GM23338 (cell line): ENCODE measurements around the gene ZBP1.

ENCODE experiments used
- CREB1 ChIP-seq: fragments of 250-450 bp; sonication (Bioruptor Pico); IDR thresholded peaks from 2 replicates; pipeline ENCODE4 v1.5.0; 2020; ENCODE audit warnings: low read depth, mild to moderate bottlenecking, moderate library complexity
- EZH2 ChIP-seq: fragments of 200-600 bp; sonication (generic); IDR thresholded peaks from one replicate; pipeline ENCODE4 v1.8.0; 2017; ENCODE audit warnings: antibody characterized with exemption, mild to moderate bottlenecking, low read depth; ENCODE audit not compliant: unreplicated experiment
- EZH2phosphoT487 ChIP-seq: fragments of 200-600 bp; sonication (generic); IDR thresholded peaks from one replicate; pipeline ENCODE4 v1.8.1; 2018; ENCODE audit warnings: antibody characterized with exemption; ENCODE audit not compliant: unreplicated experiment
- POLR2AphosphoS5 ChIP-seq: IDR thresholded peaks from 2 replicates; pipeline ENCODE4 v1.6.1; 2016; ENCODE audit warnings: antibody characterized with exemption, low read depth
- ZNF331 ChIP-seq: fragments of 250-450 bp; sonication (Bioruptor Pico); IDR thresholded peaks from 2 replicates; pipeline ENCODE4 v1.5.0; 2020; ENCODE audit warnings: low read depth, mild to moderate bottlenecking, moderate library complexity
- TF ChIP-seq, protein P1 (sequence below), 2 experiments: fragments of 200-600 bp in 1 of 2; sonication (generic) in 1 of 2; conservative IDR thresholded peaks; 2 replicates each; pipeline versions ENCODE4 v1.5.1 to v1.6.1; 2016 to 2017; ENCODE audit warnings: antibody characterized with exemption in 2 of 2, low read depth in 2 of 2, mild to moderate bottlenecking in 2 of 2, moderate library complexity in 1 of 2
- TF ChIP-seq, protein P2 (sequence below): IDR thresholded peaks from one replicate; pipeline ENCODE4 v1.6.1; 2018; ENCODE audit warnings: antibody characterized with exemption; ENCODE audit not compliant: unreplicated experiment
- TF ChIP-seq, protein P3 (sequence below): IDR thresholded peaks from 2 replicates; pipeline ENCODE4 v1.6.1; 2016; ENCODE audit warnings: antibody characterized with exemption

DNA sequence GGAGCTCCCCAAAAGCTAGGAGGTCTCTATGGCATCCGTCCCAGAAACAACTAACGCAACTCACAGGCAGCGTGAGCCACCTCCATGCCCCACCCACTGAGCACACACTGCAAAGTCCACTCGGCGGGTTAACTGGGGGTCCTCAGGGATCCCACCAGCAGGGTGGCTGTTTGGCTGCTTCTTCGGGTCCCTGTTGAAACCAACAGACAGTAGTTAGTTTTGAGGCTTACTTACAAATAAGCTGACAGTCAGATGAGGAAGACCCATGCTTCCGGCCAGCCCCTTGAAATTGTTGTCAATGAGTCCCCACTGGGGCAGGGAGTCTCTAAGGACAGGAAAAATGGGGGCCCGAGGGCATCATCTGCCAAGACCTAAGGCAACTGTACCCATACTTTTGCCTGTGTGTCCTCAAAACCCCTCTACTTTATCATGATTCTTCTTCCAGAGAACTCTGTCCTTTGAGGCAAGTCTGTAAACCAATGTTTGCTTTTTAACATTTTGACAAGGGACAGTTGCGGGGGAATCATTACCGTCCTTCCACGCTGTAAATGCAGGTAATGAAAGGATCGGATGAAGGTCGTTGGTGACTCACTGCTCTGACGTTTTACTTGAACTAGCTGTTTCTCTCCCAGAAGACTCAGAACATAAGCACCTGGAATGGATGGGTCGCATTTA, 61.5 kb downstream of the ZBP1 start:
- TF ChIP-seq, protein P1, sequence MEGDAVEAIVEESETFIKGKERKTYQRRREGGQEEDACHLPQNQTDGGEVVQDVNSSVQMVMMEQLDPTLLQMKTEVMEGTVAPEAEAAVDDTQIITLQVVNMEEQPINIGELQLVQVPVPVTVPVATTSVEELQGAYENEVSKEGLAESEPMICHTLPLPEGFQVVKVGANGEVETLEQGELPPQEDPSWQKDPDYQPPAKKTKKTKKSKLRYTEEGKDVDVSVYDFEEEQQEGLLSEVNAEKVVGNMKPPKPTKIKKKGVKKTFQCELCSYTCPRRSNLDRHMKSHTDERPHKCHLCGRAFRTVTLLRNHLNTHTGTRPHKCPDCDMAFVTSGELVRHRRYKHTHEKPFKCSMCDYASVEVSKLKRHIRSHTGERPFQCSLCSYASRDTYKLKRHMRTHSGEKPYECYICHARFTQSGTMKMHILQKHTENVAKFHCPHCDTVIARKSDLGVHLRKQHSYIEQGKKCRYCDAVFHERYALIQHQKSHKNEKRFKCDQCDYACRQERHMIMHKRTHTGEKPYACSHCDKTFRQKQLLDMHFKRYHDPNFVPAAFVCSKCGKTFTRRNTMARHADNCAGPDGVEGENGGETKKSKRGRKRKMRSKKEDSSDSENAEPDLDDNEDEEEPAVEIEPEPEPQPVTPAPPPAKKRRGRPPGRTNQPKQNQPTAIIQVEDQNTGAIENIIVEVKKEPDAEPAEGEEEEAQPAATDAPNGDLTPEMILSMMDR (conservative IDR thresholded peaks at IDR 0.05; ENCODE audit: low read depth in 2 of 2) = no peak
- TF ChIP-seq, protein P2, sequence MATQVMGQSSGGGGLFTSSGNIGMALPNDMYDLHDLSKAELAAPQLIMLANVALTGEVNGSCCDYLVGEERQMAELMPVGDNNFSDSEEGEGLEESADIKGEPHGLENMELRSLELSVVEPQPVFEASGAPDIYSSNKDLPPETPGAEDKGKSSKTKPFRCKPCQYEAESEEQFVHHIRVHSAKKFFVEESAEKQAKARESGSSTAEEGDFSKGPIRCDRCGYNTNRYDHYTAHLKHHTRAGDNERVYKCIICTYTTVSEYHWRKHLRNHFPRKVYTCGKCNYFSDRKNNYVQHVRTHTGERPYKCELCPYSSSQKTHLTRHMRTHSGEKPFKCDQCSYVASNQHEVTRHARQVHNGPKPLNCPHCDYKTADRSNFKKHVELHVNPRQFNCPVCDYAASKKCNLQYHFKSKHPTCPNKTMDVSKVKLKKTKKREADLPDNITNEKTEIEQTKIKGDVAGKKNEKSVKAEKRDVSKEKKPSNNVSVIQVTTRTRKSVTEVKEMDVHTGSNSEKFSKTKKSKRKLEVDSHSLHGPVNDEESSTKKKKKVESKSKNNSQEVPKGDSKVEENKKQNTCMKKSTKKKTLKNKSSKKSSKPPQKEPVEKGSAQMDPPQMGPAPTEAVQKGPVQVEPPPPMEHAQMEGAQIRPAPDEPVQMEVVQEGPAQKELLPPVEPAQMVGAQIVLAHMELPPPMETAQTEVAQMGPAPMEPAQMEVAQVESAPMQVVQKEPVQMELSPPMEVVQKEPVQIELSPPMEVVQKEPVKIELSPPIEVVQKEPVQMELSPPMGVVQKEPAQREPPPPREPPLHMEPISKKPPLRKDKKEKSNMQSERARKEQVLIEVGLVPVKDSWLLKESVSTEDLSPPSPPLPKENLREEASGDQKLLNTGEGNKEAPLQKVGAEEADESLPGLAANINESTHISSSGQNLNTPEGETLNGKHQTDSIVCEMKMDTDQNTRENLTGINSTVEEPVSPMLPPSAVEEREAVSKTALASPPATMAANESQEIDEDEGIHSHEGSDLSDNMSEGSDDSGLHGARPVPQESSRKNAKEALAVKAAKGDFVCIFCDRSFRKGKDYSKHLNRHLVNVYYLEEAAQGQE = no peak
- TF ChIP-seq EZH2phosphoT487 (no peak), ZNF331 (CRISPR knock-in tag) (no peak), POLR2AphosphoS5 (no peak), CREB1 (no peak), EZH2 (no peak)
- TF ChIP-seq, protein P3, sequence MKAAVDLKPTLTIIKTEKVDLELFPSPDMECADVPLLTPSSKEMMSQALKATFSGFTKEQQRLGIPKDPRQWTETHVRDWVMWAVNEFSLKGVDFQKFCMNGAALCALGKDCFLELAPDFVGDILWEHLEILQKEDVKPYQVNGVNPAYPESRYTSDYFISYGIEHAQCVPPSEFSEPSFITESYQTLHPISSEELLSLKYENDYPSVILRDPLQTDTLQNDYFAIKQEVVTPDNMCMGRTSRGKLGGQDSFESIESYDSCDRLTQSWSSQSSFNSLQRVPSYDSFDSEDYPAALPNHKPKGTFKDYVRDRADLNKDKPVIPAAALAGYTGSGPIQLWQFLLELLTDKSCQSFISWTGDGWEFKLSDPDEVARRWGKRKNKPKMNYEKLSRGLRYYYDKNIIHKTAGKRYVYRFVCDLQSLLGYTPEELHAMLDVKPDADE = no peak
